HFFc6 (cell line): Measurements from ENCODE around the gene PPM1M. TPM values are rescaled to one million over a fixed set of nuclear protein-coding genes. Genes with fewer than 3 reads are reported as not detected.

ENCODE experiments used
- DNase-seq: peaks from one replicate; pipeline ENCODE4 v3.0.0-alpha.2; 2018
- H3K27ac Mint-ChIP-seq: 2 replicates; pipeline ENCODE4 v1.8.0; 2020; ENCODE audit warnings: mild to moderate bottlenecking, mixed read lengths
- H3K27me3 Mint-ChIP-seq: 2 replicates; pipeline ENCODE4 v1.8.0; 2021; ENCODE audit warnings: mild to moderate bottlenecking, moderate library complexity, mixed read lengths; ENCODE audit not compliant: insufficient read depth
- H3K36me3 Mint-ChIP-seq: 2 replicates; pipeline ENCODE4 v1.8.0; 2021; ENCODE audit warnings: low read depth, mixed read lengths
- H3K4me1 Mint-ChIP-seq: 2 replicates; pipeline ENCODE4 v1.8.0; 2020; ENCODE audit warnings: low read depth, mixed read lengths
- H3K4me3 Mint-ChIP-seq: 2 replicates; pipeline ENCODE4 v1.8.0; 2020; ENCODE audit warnings: mild to moderate bottlenecking, moderate library complexity, mixed read lengths
- H3K9me3 Mint-ChIP-seq: 2 replicates; pipeline ENCODE4 v1.8.0; 2020; ENCODE audit warnings: mild to moderate bottlenecking, mixed read lengths
- microRNA-seq: library from miRNA; unstranded; fragments of <30 nt; microRNA quantifications from one replicate; pipeline ENCODE4, GENCODE V29; 2019
- total RNA-seq, 6 experiments: library from RNA; stranded (reverse); fragmentation: NEBNext Ultra II Directional; extraction: Animal tissue kit (Norgen Biotek cat#: 25700); gene quantifications; 2 replicates in 1 of 6; 3 replicates in 5 of 6; pipeline ENCODE4 v1.2.3, GENCODE V29; 2021
- TF ChIP-seq, protein P1 (sequence below): fragments of 200-600 bp; sonication (generic); IDR thresholded peaks from 2 replicates; pipeline ENCODE4 v1.5.0; 2021; ENCODE audit warnings: antibody characterized with exemption, mild to moderate bottlenecking

Gene PPM1M
- total RNA-seq, 6 experiments from 2014 or later: 20.8 to 23.4 (median 20.9) TPM

GRCh38 chr3:52299247-52299878, 53.8 kb downstream of the PPM1M start:
- H3K4me3 Mint-ChIP-seq: no peak overlapping the region
- H3K27me3 Mint-ChIP-seq: no peaks in the 10 kb centered on the region; the same call in 1 of the 2 replicates
- DNase-seq: no peak
- TF ChIP-seq, protein P1, sequence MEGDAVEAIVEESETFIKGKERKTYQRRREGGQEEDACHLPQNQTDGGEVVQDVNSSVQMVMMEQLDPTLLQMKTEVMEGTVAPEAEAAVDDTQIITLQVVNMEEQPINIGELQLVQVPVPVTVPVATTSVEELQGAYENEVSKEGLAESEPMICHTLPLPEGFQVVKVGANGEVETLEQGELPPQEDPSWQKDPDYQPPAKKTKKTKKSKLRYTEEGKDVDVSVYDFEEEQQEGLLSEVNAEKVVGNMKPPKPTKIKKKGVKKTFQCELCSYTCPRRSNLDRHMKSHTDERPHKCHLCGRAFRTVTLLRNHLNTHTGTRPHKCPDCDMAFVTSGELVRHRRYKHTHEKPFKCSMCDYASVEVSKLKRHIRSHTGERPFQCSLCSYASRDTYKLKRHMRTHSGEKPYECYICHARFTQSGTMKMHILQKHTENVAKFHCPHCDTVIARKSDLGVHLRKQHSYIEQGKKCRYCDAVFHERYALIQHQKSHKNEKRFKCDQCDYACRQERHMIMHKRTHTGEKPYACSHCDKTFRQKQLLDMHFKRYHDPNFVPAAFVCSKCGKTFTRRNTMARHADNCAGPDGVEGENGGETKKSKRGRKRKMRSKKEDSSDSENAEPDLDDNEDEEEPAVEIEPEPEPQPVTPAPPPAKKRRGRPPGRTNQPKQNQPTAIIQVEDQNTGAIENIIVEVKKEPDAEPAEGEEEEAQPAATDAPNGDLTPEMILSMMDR: no peak
- H3K9me3 Mint-ChIP-seq: no peaks in the 10 kb centered on the region
- H3K27ac Mint-ChIP-seq: no peak overlapping the region
- H3K36me3 Mint-ChIP-seq: no peaks in the 10 kb centered on the region
- peaks cover 20% of the 10 kb centered on the region for H3K4me1 Mint-ChIP-seq

Small RNA genes lying within 50 kb of the gene (microRNA-seq; reads per million reads assigned to microRNA genes)
- not detected for gene MIR135A1
- gene MIRLET7G: 36,481 reads per million, percentile 99 among the genes with 10 or more reads in this experiment

Other genes with a start within 250 kb of the PPM1M start
- 1,000 to 10,000 TPM; 1,011 to 1,270 (median 1,111) TPM for gene RPL29, start 249.9 kb upstream of the PPM1M start, total RNA-seq
- gene DUSP7, start 189.2 kb upstream of the PPM1M start, total RNA-seq: 10 to 100 TPM; 31.7 to 43.3 (median 37.4) TPM
- 10 to 100 TPM; 11.0 to 21.3 (median 20.5) TPM for gene POC1A, start 91.3 kb upstream of the PPM1M start, total RNA-seq
- gene ALAS1, start 47.6 kb upstream of the PPM1M start, total RNA-seq: 10 to 100 TPM; 31.5 to 39.1 (median 35.1) TPM
- not detected for gene TLR9, start 20.1 kb upstream of the PPM1M start, total RNA-seq
- gene TWF2, start 6.6 kb upstream of the PPM1M start, total RNA-seq: 10 to 100 TPM; 73.9 to 83.0 (median 80.7) TPM
- gene WDR82, start 32.9 kb downstream of the PPM1M start, total RNA-seq: 10 to 100 TPM; 55.2 to 62.0 (median 58.6) TPM
- gene GLYCTK, start 42.1 kb downstream of the PPM1M start, total RNA-seq: 1 to 10 TPM; 7.0 to 9.9 (median 8.7) TPM
- gene DNAH1, start 70.6 kb downstream of the PPM1M start, total RNA-seq: 1 to 10 TPM; 1.4 to 2.1 (median 1.8) TPM
- gene BAP1, start 164.2 kb downstream of the PPM1M start, total RNA-seq: 10 to 100 TPM; 58.5 to 72.8 (median 64.1) TPM
- gene PHF7, start 164.9 kb downstream of the PPM1M start, total RNA-seq: 1 to 10 TPM; 2.9 to 5.0 (median 4.2) TPM
- gene SEMA3G, start 199.3 kb downstream of the PPM1M start, total RNA-seq: not detected
- gene TNNC1, start 208.3 kb downstream of the PPM1M start, total RNA-seq: under 1 TPM in 4 of 6 experiments, not detected in 2; 0.35 to 0.55 (median 0.53) TPM
- 10 to 100 TPM; 46.4 to 62.5 (median 55.8) TPM for gene NISCH, start 209.8 kb downstream of the PPM1M start, total RNA-seq
- gene STAB1, start 249.6 kb downstream of the PPM1M start, total RNA-seq: not detected